Measurements from ENCODE around the gene OGFOD3. TPM values are rescaled to one million over a fixed set of nuclear protein-coding genes. Genes with fewer than 3 reads are reported as not detected.

Gene OGFOD3
- total and polyA plus RNA-seq, 9 of the 15 experiments (the other 6 are each of a cell fraction or from before 2014, with no cell fraction given) = 0.69 to 44.7 (median 18.9) TPM

DNA sequence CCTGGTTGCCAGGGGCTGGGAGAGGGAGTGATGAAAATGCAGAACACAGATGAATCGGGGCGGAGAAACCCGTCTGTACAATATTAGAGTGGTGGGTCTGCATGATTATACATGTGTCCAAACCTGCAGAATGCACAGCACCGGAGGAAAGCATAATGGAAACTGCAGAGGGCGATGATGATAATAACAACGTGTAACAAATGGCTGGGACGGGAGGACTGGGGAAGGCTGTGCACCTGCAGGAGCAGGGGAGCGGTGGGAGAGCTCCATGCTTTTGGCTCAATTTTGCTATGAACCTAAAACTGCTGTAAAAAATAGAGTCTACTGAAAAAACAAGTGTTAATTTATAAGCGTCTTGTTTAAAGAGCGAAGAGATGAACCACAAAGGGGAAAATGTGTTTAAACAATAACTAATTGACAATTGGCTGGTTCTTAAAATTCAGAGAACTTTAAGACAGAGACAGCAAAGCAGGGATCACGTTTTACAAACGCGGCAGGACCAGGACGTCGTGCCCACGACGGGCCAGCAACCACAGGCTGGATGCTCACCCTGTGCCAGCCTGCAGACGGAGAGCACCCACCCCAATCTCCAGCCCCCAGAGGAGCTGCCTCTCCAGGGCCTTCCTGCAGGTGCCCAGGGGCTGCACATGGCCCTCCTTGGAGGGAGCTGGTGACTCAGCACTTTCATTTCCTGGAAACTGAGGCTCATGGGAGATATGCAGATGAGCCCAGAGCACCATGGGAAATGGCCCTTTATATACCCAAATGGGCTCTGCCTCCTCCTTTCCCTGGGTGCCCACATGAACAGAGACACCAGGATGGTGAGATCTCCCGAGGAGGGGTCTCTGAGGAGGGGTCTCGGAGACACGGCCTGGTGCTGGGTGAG lies 59.7 kb downstream of the OGFOD3 start, which contains the start of gene TEX19 (continued):
- TF ChIP-seq, protein P1, sequence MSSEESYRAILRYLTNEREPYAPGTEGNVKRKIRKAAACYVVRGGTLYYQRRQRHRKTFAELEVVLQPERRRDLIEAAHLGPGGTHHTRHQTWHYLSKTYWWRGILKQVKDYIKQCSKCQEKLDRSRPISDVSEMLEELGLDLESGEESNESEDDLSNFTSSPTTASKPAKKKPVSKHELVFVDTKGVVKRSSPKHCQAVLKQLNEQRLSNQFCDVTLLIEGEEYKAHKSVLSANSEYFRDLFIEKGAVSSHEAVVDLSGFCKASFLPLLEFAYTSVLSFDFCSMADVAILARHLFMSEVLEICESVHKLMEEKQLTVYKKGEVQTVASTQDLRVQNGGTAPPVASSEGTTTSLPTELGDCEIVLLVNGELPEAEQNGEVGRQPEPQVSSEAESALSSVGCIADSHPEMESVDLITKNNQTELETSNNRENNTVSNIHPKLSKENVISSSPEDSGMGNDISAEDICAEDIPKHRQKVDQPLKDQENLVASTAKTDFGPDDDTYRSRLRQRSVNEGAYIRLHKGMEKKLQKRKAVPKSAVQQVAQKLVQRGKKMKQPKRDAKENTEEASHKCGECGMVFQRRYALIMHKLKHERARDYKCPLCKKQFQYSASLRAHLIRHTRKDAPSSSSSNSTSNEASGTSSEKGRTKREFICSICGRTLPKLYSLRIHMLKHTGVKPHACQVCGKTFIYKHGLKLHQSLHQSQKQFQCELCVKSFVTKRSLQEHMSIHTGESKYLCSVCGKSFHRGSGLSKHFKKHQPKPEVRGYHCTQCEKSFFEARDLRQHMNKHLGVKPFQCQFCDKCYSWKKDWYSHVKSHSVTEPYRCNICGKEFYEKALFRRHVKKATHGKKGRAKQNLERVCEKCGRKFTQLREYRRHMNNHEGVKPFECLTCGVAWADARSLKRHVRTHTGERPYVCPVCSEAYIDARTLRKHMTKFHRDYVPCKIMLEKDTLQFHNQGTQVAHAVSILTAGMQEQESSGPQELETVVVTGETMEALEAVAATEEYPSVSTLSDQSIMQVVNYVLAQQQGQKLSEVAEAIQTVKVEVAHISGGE (CRISPR knock-in tag; IDR thresholded peaks at IDR 0.05) = no peak
- TF ChIP-seq MCM5 (IDR thresholded peaks at IDR 0.05; ENCODE audit: low read depth) (no peak), C11orf30 (IDR thresholded peaks at IDR 0.05; ENCODE audit: low read depth) (peak; percentile 94), ZNF507 (tag; conservative IDR thresholded peaks at IDR 0.05) (no peak), KLF13 (tag; IDR thresholded peaks at IDR 0.05; ENCODE audit: borderline replicate concordance, low read depth) (no peak), GABPB1 (CRISPR knock-in tag; IDR thresholded peaks at IDR 0.05) (peak; percentile 49), FOXJ3 (CRISPR knock-in tag; IDR thresholded peaks at IDR 0.05) (no peak)
- TF ChIP-seq, protein P2, sequence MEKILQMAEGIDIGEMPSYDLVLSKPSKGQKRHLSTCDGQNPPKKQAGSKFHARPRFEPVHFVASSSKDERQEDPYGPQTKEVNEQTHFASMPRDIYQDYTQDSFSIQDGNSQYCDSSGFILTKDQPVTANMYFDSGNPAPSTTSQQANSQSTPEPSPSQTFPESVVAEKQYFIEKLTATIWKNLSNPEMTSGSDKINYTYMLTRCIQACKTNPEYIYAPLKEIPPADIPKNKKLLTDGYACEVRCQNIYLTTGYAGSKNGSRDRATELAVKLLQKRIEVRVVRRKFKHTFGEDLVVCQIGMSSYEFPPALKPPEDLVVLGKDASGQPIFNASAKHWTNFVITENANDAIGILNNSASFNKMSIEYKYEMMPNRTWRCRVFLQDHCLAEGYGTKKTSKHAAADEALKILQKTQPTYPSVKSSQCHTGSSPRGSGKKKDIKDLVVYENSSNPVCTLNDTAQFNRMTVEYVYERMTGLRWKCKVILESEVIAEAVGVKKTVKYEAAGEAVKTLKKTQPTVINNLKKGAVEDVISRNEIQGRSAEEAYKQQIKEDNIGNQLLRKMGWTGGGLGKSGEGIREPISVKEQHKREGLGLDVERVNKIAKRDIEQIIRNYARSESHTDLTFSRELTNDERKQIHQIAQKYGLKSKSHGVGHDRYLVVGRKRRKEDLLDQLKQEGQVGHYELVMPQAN (IDR thresholded peaks at IDR 0.05; ENCODE audit: borderline replicate concordance) = peak; percentile 57; the same call in 1 of the 2 replicates
- TF ChIP-seq, protein P3, sequence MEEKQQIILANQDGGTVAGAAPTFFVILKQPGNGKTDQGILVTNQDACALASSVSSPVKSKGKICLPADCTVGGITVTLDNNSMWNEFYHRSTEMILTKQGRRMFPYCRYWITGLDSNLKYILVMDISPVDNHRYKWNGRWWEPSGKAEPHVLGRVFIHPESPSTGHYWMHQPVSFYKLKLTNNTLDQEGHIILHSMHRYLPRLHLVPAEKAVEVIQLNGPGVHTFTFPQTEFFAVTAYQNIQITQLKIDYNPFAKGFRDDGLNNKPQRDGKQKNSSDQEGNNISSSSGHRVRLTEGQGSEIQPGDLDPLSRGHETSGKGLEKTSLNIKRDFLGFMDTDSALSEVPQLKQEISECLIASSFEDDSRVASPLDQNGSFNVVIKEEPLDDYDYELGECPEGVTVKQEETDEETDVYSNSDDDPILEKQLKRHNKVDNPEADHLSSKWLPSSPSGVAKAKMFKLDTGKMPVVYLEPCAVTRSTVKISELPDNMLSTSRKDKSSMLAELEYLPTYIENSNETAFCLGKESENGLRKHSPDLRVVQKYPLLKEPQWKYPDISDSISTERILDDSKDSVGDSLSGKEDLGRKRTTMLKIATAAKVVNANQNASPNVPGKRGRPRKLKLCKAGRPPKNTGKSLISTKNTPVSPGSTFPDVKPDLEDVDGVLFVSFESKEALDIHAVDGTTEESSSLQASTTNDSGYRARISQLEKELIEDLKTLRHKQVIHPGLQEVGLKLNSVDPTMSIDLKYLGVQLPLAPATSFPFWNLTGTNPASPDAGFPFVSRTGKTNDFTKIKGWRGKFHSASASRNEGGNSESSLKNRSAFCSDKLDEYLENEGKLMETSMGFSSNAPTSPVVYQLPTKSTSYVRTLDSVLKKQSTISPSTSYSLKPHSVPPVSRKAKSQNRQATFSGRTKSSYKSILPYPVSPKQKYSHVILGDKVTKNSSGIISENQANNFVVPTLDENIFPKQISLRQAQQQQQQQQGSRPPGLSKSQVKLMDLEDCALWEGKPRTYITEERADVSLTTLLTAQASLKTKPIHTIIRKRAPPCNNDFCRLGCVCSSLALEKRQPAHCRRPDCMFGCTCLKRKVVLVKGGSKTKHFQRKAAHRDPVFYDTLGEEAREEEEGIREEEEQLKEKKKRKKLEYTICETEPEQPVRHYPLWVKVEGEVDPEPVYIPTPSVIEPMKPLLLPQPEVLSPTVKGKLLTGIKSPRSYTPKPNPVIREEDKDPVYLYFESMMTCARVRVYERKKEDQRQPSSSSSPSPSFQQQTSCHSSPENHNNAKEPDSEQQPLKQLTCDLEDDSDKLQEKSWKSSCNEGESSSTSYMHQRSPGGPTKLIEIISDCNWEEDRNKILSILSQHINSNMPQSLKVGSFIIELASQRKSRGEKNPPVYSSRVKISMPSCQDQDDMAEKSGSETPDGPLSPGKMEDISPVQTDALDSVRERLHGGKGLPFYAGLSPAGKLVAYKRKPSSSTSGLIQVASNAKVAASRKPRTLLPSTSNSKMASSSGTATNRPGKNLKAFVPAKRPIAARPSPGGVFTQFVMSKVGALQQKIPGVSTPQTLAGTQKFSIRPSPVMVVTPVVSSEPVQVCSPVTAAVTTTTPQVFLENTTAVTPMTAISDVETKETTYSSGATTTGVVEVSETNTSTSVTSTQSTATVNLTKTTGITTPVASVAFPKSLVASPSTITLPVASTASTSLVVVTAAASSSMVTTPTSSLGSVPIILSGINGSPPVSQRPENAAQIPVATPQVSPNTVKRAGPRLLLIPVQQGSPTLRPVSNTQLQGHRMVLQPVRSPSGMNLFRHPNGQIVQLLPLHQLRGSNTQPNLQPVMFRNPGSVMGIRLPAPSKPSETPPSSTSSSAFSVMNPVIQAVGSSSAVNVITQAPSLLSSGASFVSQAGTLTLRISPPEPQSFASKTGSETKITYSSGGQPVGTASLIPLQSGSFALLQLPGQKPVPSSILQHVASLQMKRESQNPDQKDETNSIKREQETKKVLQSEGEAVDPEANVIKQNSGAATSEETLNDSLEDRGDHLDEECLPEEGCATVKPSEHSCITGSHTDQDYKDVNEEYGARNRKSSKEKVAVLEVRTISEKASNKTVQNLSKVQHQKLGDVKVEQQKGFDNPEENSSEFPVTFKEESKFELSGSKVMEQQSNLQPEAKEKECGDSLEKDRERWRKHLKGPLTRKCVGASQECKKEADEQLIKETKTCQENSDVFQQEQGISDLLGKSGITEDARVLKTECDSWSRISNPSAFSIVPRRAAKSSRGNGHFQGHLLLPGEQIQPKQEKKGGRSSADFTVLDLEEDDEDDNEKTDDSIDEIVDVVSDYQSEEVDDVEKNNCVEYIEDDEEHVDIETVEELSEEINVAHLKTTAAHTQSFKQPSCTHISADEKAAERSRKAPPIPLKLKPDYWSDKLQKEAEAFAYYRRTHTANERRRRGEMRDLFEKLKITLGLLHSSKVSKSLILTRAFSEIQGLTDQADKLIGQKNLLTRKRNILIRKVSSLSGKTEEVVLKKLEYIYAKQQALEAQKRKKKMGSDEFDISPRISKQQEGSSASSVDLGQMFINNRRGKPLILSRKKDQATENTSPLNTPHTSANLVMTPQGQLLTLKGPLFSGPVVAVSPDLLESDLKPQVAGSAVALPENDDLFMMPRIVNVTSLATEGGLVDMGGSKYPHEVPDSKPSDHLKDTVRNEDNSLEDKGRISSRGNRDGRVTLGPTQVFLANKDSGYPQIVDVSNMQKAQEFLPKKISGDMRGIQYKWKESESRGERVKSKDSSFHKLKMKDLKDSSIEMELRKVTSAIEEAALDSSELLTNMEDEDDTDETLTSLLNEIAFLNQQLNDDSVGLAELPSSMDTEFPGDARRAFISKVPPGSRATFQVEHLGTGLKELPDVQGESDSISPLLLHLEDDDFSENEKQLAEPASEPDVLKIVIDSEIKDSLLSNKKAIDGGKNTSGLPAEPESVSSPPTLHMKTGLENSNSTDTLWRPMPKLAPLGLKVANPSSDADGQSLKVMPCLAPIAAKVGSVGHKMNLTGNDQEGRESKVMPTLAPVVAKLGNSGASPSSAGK (IDR thresholded peaks at IDR 0.05) = peak; percentile 100
